IMR-90 (cell line): ENCODE results near the gene GNG12. TPM values are rescaled to one million over a fixed set of nuclear protein-coding genes. Genes with fewer than 3 reads are reported as not detected.

ENCODE experiments used
- ATAC-seq: fragments of 200-7000 bp; cut with Tn5 transposase; 2 replicates; pipeline ENCODE4 v1.9.1; 2020; ENCODE audit warnings: low read depth, mild to moderate bottlenecking, moderate library complexity
- BruUV-seq: library from RNA; stranded (reverse); fragments of 400-500 nt; replicated peaks from 2 replicates; lab custom pipeline; 2021; lab: Mats Ljungman, UMichigan
- CTCF ChIA-PET: fragments of 300-600 bp; formaldehyde crosslinking; extraction: SDS; loops from one replicate; lab custom pipeline; 2021; ENCODE audit warnings: antibody characterized with exemption; lab: Yijun Ruan, JAX
- POLR2A ChIA-PET: fragments of 300-600 bp; sonication (Branson Sonifier 250); formaldehyde crosslinking; loops from one replicate; lab custom pipeline; 2022; ENCODE audit warnings: antibody characterized with exemption; ENCODE audit not compliant: unreplicated experiment; lab: Charles Lee
- DNase-seq: peaks from one replicate; pipeline ENCODE4 v3.0.0; 2013
- H2AFZ ChIP-seq: replicated peaks from 2 replicates; pipeline ENCODE3; 2013; ENCODE audit warnings: low read length, mild to moderate bottlenecking; ENCODE audit not compliant: poor library complexity
- H2AK5ac ChIP-seq: 2 replicates; pipeline ENCODE4 v1.6.1; 2013; ENCODE audit warnings: low read depth, low read length, inconsistent platforms
- H2AK9ac ChIP-seq: replicated peaks from 2 replicates; pipeline ENCODE3; 2013; ENCODE audit warnings: mild to moderate bottlenecking, low read depth, low read length, moderate library complexity; ENCODE audit not compliant: poor library complexity
- H2BK120ac ChIP-seq: 2 replicates; pipeline ENCODE4 v1.6.1; 2013; ENCODE audit warnings: low read depth, low read length, inconsistent platforms
- H2BK15ac ChIP-seq: 3 replicates; pipeline ENCODE4 v1.6.1; 2013; ENCODE audit warnings: low read depth, low read length, inconsistent platforms
- H2BK20ac ChIP-seq: 2 replicates; pipeline ENCODE4 v1.6.1; 2013; ENCODE audit warnings: low read depth, mild to moderate bottlenecking, inconsistent platforms, low read length, moderate library complexity
- H2BK5ac ChIP-seq: 2 replicates; pipeline ENCODE4 v1.6.1; 2013; ENCODE audit warnings: mild to moderate bottlenecking, low read depth, low read length, inconsistent platforms; ENCODE audit not compliant: poor library complexity, severe bottlenecking
- H3K14ac ChIP-seq: replicated peaks from 2 replicates; pipeline ENCODE4 v1.6.1; 2013; ENCODE audit warnings: low read depth, low read length, inconsistent platforms
- H3K18ac ChIP-seq: 2 replicates; pipeline ENCODE4 v1.6.1; 2013; ENCODE audit warnings: low read depth, low read length, control low read depth
- H3K23ac ChIP-seq: 2 replicates; pipeline ENCODE4 v1.6.1; 2013; ENCODE audit warnings: low read depth, low read length, inconsistent platforms
- H3K27ac ChIP-seq: 2 replicates; pipeline ENCODE4 v1.5.1; 2013; ENCODE audit warnings: mild to moderate bottlenecking, control low read depth, low read length; ENCODE audit not compliant: insufficient read depth
- H3K27me3 ChIP-seq: 2 replicates; pipeline ENCODE4 v1.6.1; 2013; ENCODE audit warnings: low read length; ENCODE audit not compliant: control insufficient read depth, insufficient read depth
- H3K36me3 ChIP-seq: 2 replicates; pipeline ENCODE4 v1.6.1; 2013; ENCODE audit warnings: low read length, mixed read lengths; ENCODE audit not compliant: control insufficient read depth, insufficient read depth
- H3K4ac ChIP-seq: 2 replicates; pipeline ENCODE4 v1.6.1; 2013; ENCODE audit warnings: low read depth, low read length, inconsistent platforms
- H3K4me1 ChIP-seq: 2 replicates; pipeline ENCODE4 v1.6.1; 2013; ENCODE audit warnings: low read length, mixed read lengths; ENCODE audit not compliant: control insufficient read depth, insufficient read depth
- H3K4me2 ChIP-seq: 2 replicates; pipeline ENCODE4 v1.6.1; 2013; ENCODE audit warnings: low read depth, mild to moderate bottlenecking, control low read depth, low read length, moderate library complexity
- H3K4me3 ChIP-seq: 2 replicates; pipeline ENCODE4 v1.5.1; 2013; ENCODE audit warnings: low read depth, mild to moderate bottlenecking, control low read depth, low read length, moderate library complexity; ENCODE audit not compliant: insufficient read depth
- H3K56ac ChIP-seq: 2 replicates; pipeline ENCODE4 v1.6.1; 2013; ENCODE audit warnings: low read length, inconsistent platforms; ENCODE audit not compliant: insufficient read depth; ENCODE audit errors: extremely low read depth
- H3K79me1 ChIP-seq, 2 experiments: 2 replicates each; pipeline ENCODE4 v1.6.1; 2013; ENCODE audit warnings: low read length in 2 of 2, inconsistent platforms in 1 of 2, low read depth in 1 of 2
- H3K9ac ChIP-seq: 2 replicates; pipeline ENCODE4 v1.6.1; 2013; ENCODE audit warnings: low read depth, low read length, control low read depth
- H3K9me1 ChIP-seq: 2 replicates; pipeline ENCODE4 v1.6.1; 2013; ENCODE audit warnings: low read length, inconsistent platforms; ENCODE audit not compliant: insufficient read depth
- H3K9me3 ChIP-seq: 2 replicates; pipeline ENCODE4 v1.6.1; 2013; ENCODE audit warnings: low read length; ENCODE audit not compliant: control insufficient read depth, insufficient read depth
- H4K20me1 ChIP-seq: 2 replicates; pipeline ENCODE4 v1.6.1; 2013; ENCODE audit warnings: low read length, inconsistent platforms; ENCODE audit not compliant: insufficient read depth
- H4K5ac ChIP-seq: 2 replicates; pipeline ENCODE4 v1.6.1; 2013; ENCODE audit warnings: mild to moderate bottlenecking, low read depth, low read length, control low read depth
- H4K8ac ChIP-seq, 2 experiments: 2 replicates each; pipeline ENCODE4 v1.6.1; 2013; ENCODE audit warnings: low read depth in 2 of 2, low read length in 2 of 2, control low read depth in 1 of 2, inconsistent platforms in 1 of 2
- H4K91ac ChIP-seq: 2 replicates; pipeline ENCODE4 v1.6.1; 2013; ENCODE audit warnings: low read depth, low read length, inconsistent platforms; ENCODE audit not compliant: insufficient read depth
- RAD21 ChIP-seq: IDR thresholded peaks from 2 replicates; pipeline ENCODE4 v1.6.1; 2012; ENCODE audit warnings: low read length, improper control_type of control experiment
- WGBS, 2 experiments: methylation state at CpG; one replicate each; pipeline versions ENCODE4 v1.1.5 to v1.1.7; 2013; ENCODE audit warnings: missing lambda C conversion rate in 2 of 2; ENCODE audit not compliant: insufficient read length in 1 of 2; ENCODE audit errors: extremely low coverage in 2 of 2; 5-methylcytosine and 5-hydroxymethylcytosine counted together
- dilution Hi-C: fragments of 300-500 bp; cut with HindIII; formaldehyde crosslinking; loops from one replicate; pipeline ENCODE4 v1.14.3; 2018; ENCODE audit warnings: low sequenced_read_pairs; ENCODE audit not compliant: unreplicated experiment
- in situ Hi-C: fragments of 300-500 bp; cut with MboI; formaldehyde crosslinking; loops from 3 replicates; pipeline ENCODE4 v1.14.3; 2019; ENCODE audit warnings: low sequenced_read_pairs, inconsistent platforms, mixed read lengths
- intact Hi-C: fragments of 100-400 bp; cut with micrococcal nuclease; formaldehyde crosslinking; loops from 2 replicates; pipeline ENCODE4 v1.10.0; 2022
- polyA plus RNA-seq, 3 experiments: library from polyadenylated mRNA; depleted of rRNA; stranded (reverse); fragments of >200 nt; gene quantifications; 2 replicates each; pipeline ENCODE4 v1.2.3, GENCODE V29; 2012; ENCODE audit warnings: low replicate concordance in 1 of 3
- total RNA-seq: library from RNA; depleted of rRNA; stranded (reverse); fragments of >200 nt; gene quantifications from 2 replicates; pipeline ENCODE4 v1.2.3, GENCODE V29; 2012
- TF ChIP-seq, protein P1 (sequence below): conservative IDR thresholded peaks from 2 replicates; pipeline ENCODE4 v1.5.1; 2012; ENCODE audit warnings: mild to moderate bottlenecking, low read depth, low read length, improper control_type of control experiment

The GNG12 gene
- total and polyA plus RNA-seq, 2 of the 4 experiments (the other 2 are of a cell fraction): 92.3 to 132 TPM

DNA sequence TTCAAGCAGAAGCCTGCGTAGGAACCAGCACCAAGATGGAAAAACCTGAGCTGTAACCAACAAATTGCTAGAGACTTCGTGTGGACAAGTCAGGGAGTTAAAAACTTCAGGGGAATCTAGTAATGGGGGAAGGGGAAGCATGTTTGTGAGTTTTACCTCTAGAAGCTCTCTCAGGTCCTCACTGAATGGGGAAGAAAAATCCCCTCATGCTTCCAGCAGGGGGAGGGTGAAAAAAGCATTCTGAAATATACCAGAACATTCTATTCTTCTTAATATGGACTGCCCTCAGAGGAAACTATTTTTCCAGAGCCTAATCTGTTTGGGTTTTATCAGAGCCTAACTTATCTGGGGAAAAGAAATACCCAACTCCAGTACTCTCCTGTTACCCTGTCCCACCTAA lies 28.6 kb downstream of the GNG12 start:
- Histone ChIP-seq H3K23ac (peak overlapping the region; percentile 4; the same call in 1 of the 2 replicates), H3K27me3 (no peaks in the 10 kb centered on the region), H3K9ac (no peak overlapping the region), H4K91ac (no peak overlapping the region), H3K4me1 (peaks cover 24% of the 10 kb centered on the region), H3K4ac (no peak overlapping the region), H4K8ac (no peak overlapping the region), H3K36me3 (peaks cover 4% of the 10 kb centered on the region; the same call in 1 of the 2 replicates), H3K4me3 (no peak overlapping the region), H2BK20ac (no peak overlapping the region), H2AK9ac (no peak overlapping the region), H4K20me1 (peaks cover 57% of the 10 kb centered on the region), H2BK5ac (peak overlapping the region; percentile 44), H3K18ac (peak overlapping the region; percentile 70), H2BK120ac (no peak overlapping the region), H3K9me3 (no peaks in the 10 kb centered on the region), H3K27ac (no peak overlapping the region), H3K9me1 (peaks cover 18% of the 10 kb centered on the region), H3K79me1 (peaks cover 31 to 67% of the 10 kb centered on the region in 2 experiments), H2AFZ (no peak overlapping the region), H4K5ac (no peak overlapping the region), H3K56ac (no peak overlapping the region), H2AK5ac (no peak overlapping the region), H3K4me2 (peak overlapping the region; percentile 34; the same call in 1 of the 2 replicates), H3K14ac (no peak overlapping the region), H2BK15ac (no peak overlapping the region)
- WGBS, 2 experiments: no CpG with 5 or more reads among the region's 2 CpGs
- TF ChIP-seq, protein P1, sequence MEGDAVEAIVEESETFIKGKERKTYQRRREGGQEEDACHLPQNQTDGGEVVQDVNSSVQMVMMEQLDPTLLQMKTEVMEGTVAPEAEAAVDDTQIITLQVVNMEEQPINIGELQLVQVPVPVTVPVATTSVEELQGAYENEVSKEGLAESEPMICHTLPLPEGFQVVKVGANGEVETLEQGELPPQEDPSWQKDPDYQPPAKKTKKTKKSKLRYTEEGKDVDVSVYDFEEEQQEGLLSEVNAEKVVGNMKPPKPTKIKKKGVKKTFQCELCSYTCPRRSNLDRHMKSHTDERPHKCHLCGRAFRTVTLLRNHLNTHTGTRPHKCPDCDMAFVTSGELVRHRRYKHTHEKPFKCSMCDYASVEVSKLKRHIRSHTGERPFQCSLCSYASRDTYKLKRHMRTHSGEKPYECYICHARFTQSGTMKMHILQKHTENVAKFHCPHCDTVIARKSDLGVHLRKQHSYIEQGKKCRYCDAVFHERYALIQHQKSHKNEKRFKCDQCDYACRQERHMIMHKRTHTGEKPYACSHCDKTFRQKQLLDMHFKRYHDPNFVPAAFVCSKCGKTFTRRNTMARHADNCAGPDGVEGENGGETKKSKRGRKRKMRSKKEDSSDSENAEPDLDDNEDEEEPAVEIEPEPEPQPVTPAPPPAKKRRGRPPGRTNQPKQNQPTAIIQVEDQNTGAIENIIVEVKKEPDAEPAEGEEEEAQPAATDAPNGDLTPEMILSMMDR: 0 out of 2 replicates have a peak, but pooled peaks have one; percentile 14
- no peak for TF ChIP-seq RAD21
- in situ Hi-C loops (no loop called here), dilution Hi-C loops (no loop called here), intact Hi-C loops (no loop called here)
- 0 out of 2 replicates have a peak, but pooled peaks have one; percentile 12 for ATAC-seq
- ChIA-PET POLR2A (no interaction called here), CTCF (interaction anchor here (0.9 to 1.1 kb wide), 2 partner anchors 9 kb away, joined by 3 to 6 read pairs; no protein-coding TSS in a partner anchor)
- BruUV-seq: no TSS peak
- DNase-seq: no peak
